Heart left ventricle (tissue), 16 donors: Measurements from ENCODE around the gene EHMT1. TPM values are rescaled to one million over a fixed set of nuclear protein-coding genes. Genes with fewer than 3 reads are reported as not detected.

Experiments used
- ATAC-seq, 4 donors: fragments of 200-7000 bp; cut with Tn5 transposase; one replicate each; pipeline ENCODE4 v1.9.1; 2020 to 2022; ENCODE audit warnings: moderate library complexity in 4 of 4, mild to moderate bottlenecking in 3 of 4, moderate number of reproducible peaks in 1 of 4
- DNase-seq, 5 donors: peaks; one replicate each; pipeline ENCODE4 v3.0.0-alpha.2; 2020
- H3K27ac ChIP-seq, 12 donors: fragments of 200-600 bp; sonication (generic) in 4 of 12; one replicate each; pipeline versions ENCODE4 v1.5.0 to v1.8.0; 2016 to 2022; ENCODE audit warnings: mild to moderate bottlenecking in 2 of 12
- H3K27me3 ChIP-seq, 9 donors: fragments of 200-600 bp; sonication (generic) in 2 of 9; one replicate each; pipeline versions ENCODE4 v1.5.1 to v1.8.0; 2016 to 2022; ENCODE audit warnings: mild to moderate bottlenecking in 3 of 9
- H3K36me3 ChIP-seq, 9 donors: fragments of 200-600 bp; sonication (generic) in 2 of 9; one replicate each; pipeline versions ENCODE4 v1.5.0 to v1.8.0; 2018 to 2022; ENCODE audit warnings: mild to moderate bottlenecking in 2 of 9
- H3K4me1 ChIP-seq, 12 donors: fragments of 200-600 bp; sonication (generic) in 4 of 12; one replicate each; pipeline versions ENCODE4 v1.5.0 to v1.8.0; 2016 to 2022; ENCODE audit warnings: mild to moderate bottlenecking in 3 of 12
- H3K4me3 ChIP-seq, 12 donors: fragments of 200-600 bp; sonication (generic) in 4 of 12; one replicate each; pipeline versions ENCODE4 v1.5.0 to v1.8.0; 2017 to 2022; ENCODE audit warnings: mild to moderate bottlenecking in 9 of 12, moderate library complexity in 4 of 12
- H3K9me3 ChIP-seq, 12 donors: fragments of 200-600 bp; sonication (generic) in 4 of 12; one replicate each; pipeline versions ENCODE4 v1.5.0 to v1.8.0; 2016 to 2022; ENCODE audit warnings: mild to moderate bottlenecking in 1 of 12
- POLR2A ChIP-seq, 2 donors: fragments of 450-650 bp; IDR thresholded peaks; one replicate each; pipeline ENCODE4 v1.6.1; 2017; ENCODE audit warnings: antibody characterized with exemption in 2 of 2, mild to moderate bottlenecking in 2 of 2, moderate library complexity in 2 of 2
- whole genome bisulfite sequencing, 4 donors: extraction: QIAGEN DNeasy Blood & Tissue Kit in 2 of 4; methylation state at CpG; one replicate each; pipeline versions ENCODE4 v1.1.5 to v1.1.7; 2013 to 2018; 5-methylcytosine and 5-hydroxymethylcytosine counted together
- intact Hi-C, 10 donors: fragments of 100-400 bp; cut with DNase I; formaldehyde crosslinking; loops; one replicate each; pipeline versions ENCODE4 v1.11.1 to v1.14.2; 2022
- long read RNA-seq, 3 donors: library from polyadenylated mRNA; unstranded; transcript quantifications; one replicate each; pipeline ENCODE4 v2.0.0, GENCODE V29; 2020 to 2021
- polyA plus RNA-seq, 2 donors: library from polyadenylated mRNA; stranded (reverse); fragments of 200-250 nt; gene quantifications; one replicate each; pipeline ENCODE4 v1.2.3, GENCODE V29; 2013
- total RNA-seq, 9 donors: library from RNA; depleted of rRNA in 2 of 9; stranded (reverse); fragments of >200 nt in 2 of 9; fragmentation: NEBNext Ultra II Directional in 3 of 9; extraction: Animal tissue kit (Norgen Biotek cat#: 25700) in 3 of 9; gene quantifications; one replicate each; pipeline versions ENCODE4 v1.1.0 to v1.2.4, GENCODE V29; 2016 to 2023
- TF ChIP-seq, protein P1 (sequence below), 12 donors: fragments of 200-600 bp; sonication (generic) in 4 of 12; IDR thresholded peaks; one replicate each; pipeline versions ENCODE4 v1.5.0 to v1.8.0; 2018 to 2022; ENCODE audit warnings: antibody characterized with exemption in 12 of 12, mild to moderate bottlenecking in 5 of 12
- donor health status: ischemic (EF 13 %, LVEDD 7.1; RV severe dilation, severe dysfunction).
- donor health status: healthy with polysubstance abuse.
- donor health status: DM: no; HTN: yes; CAD: no.
- donor health status: DM: no; HTN: no; CAD: no.
- donor health status: ischemic (EF 25% LVEDD 6.9; RV normal size, moderate dysfunction).
- donor health status: ischemic (EF 25% LVEDD 5.7; RV mildly dilated, moderate dysfunction).
- donor health status: healthy.
- donor health status: DM: yes; HTN: yes; CAD: no.
- donor health status: ischemic (EF 35%, LVEDD 5.7; RV mildly dilated, moderate dysfunction).
- donor health status: nonischemic (EF 11% LVEDD 7.7; RV severe dilation, severe dysfunction).
- donor health status: DM: yes; HTN: yes; CAD: no.
- donor health status: PGD.
- donor health status: ischemic (EF 29% LVEDD 5.4; RV normal size, mild dysfunction).
- donor health status: nonischemic (EF 23%, LVEDD 6.1; RV moderate dilation, normal function).

The EHMT1 gene
- total RNA-seq (10 to 100 TPM; 27.8 to 55.9 (median 32.0) TPM), polyA plus RNA-seq (10 to 100 TPM; 24.5 to 27.1 TPM)
- long read RNA-seq, donor 1, partial matches to known transcripts = 12 of 26 reads
- long read RNA-seq, donor 1, other reads (novel, unspliced or antisense) = 10 of 26 reads
- long read RNA-seq, donor 2, full-length matches to known transcripts = 4 of 72 reads
- long read RNA-seq, donor 2, partial matches to known transcripts = 39 of 72 reads
- long read RNA-seq, donor 2, other reads (novel, unspliced or antisense) = 29 of 72 reads
- long read RNA-seq, donor 3, full-length matches to known transcripts = 7 of 36 reads
- long read RNA-seq, donor 3, partial matches to known transcripts = 15 of 36 reads
- long read RNA-seq, donor 3, other reads (novel, unspliced or antisense) = 14 of 36 reads

- WGBS, 4 donors = 0 to 1% (median 1%) methylated on average over 17 to 94 of the region's 94 CpGs
- peaks cover 4 to 56% (median 39%) of the 10 kb centered on the region in 12 donors for H3K4me1 ChIP-seq
- H3K4me3 ChIP-seq = peak within 1 kb of the TSS; percentile 77 to 100 (median 90)
- peak within 1 kb of the TSS; percentile 88 to 96 (median 92) for H3K27ac ChIP-seq
- TF ChIP-seq POLR2A (IDR thresholded peaks at IDR 0.05) = peak in 1 of 2 donors; percentile 58
- TF ChIP-seq, protein P1, sequence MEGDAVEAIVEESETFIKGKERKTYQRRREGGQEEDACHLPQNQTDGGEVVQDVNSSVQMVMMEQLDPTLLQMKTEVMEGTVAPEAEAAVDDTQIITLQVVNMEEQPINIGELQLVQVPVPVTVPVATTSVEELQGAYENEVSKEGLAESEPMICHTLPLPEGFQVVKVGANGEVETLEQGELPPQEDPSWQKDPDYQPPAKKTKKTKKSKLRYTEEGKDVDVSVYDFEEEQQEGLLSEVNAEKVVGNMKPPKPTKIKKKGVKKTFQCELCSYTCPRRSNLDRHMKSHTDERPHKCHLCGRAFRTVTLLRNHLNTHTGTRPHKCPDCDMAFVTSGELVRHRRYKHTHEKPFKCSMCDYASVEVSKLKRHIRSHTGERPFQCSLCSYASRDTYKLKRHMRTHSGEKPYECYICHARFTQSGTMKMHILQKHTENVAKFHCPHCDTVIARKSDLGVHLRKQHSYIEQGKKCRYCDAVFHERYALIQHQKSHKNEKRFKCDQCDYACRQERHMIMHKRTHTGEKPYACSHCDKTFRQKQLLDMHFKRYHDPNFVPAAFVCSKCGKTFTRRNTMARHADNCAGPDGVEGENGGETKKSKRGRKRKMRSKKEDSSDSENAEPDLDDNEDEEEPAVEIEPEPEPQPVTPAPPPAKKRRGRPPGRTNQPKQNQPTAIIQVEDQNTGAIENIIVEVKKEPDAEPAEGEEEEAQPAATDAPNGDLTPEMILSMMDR (IDR thresholded peaks at IDR 0.05) = peak in 1 of 12 donors; percentile 6
- intact Hi-C loops = loop anchor here in 2 of 10 donors (1.0 to 5.0 kb wide), 4 partner anchors 13 to 66 kb away; partner anchors contain the start of genes DPH7 (in 2 of the 2) and ARRDC1 (in 1 of the 2)
- peaks cover 0 to 40% (median 30%) of the 10 kb centered on the region in 9 donors for H3K36me3 ChIP-seq
- DNase-seq (peak; percentile 83 to 95 (median 89)), ATAC-seq (peak; percentile 65 to 86 (median 84))
- no peaks in the 10 kb centered on the region for H3K9me3 ChIP-seq
- H3K27me3 ChIP-seq = no peaks in the 10 kb centered on the region
These were observed at the start of gene EHMT1 for GRCh38 chr9:137618105-137619067. TSS of gene EHMT1 (plus strand) at chr9:137619005. CDS start at chr9:137619029, 24 bp downstream.

DNA sequence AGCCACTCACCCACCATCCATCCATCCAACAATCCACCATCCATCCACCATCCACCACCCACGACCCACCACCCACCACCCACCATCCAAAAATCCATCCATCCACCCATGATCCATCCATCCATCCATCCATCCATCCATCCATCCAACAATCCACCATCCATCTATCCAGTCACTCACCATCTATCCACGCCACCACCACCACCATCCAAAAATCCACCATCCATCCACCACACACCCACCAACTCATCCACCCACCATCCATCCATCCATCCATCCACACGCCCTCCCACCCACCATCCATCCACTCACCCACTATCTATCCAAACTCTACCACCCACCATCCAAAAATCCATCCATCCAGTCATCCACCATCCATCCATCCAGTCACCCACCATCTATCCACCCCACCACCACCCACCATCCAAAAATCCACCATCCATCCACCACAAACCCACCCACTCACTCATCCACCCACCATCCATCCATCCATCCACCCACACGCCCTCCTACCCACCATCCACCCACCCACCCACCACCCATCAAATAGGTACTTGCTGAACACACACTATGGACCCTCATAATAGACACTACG is 49.1 kb upstream of the EHMT1 start:
- no peak for ATAC-seq
- intact Hi-C loops = no loop called here
- H3K27me3 ChIP-seq = no peaks in the 10 kb centered on the region
- no peak overlapping the region for H3K27ac ChIP-seq
- H3K9me3 ChIP-seq = no peaks in the 10 kb centered on the region
- 97 to 99% (median 98%) methylated on average over 5 of the region's 5 CpGs for WGBS, 4 donors
- peaks cover 0 to 45% (median 37%) of the 10 kb centered on the region in 9 donors for H3K36me3 ChIP-seq
- H3K4me1 ChIP-seq = peaks cover 0 to 10% (median 4%) of the 10 kb centered on the region in 12 donors
- H3K4me3 ChIP-seq = no peak overlapping the region
- no peak for TF ChIP-seq POLR2A (IDR thresholded peaks at IDR 0.05)
- TF ChIP-seq, protein P1 (IDR thresholded peaks at IDR 0.05) = no peak
- no peak for DNase-seq

DNA sequence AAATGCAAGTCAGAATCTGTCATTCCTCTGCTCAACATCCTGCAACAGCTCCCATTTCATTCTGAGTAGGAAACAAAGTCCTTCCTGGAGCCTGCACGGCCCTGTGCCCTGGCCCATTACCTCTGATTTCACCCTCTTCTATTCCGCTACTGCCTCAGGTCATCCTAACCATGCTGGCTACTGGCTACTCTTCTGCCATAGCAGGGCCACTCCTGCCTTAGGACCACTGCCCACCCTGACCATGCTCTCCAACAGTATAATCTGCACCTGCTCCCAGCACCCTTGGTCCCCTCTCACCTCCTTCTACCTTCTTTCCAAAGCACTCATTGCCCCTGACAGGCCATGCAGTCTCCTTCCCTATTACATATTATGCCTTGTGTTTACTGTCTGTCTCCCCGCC is 48.2 kb upstream of the EHMT1 start:
- no peak for DNase-seq
- no peaks in the 10 kb centered on the region for H3K9me3 ChIP-seq
- H3K27ac ChIP-seq = no peak overlapping the region
- H3K4me1 ChIP-seq = peaks cover 0 to 19% (median 10%) of the 10 kb centered on the region in 12 donors
- no peaks in the 10 kb centered on the region for H3K27me3 ChIP-seq
- TF ChIP-seq, protein P1 (IDR thresholded peaks at IDR 0.05) = no peak
- no peak for TF ChIP-seq POLR2A (IDR thresholded peaks at IDR 0.05)
- peaks cover 0 to 51% (median 42%) of the 10 kb centered on the region in 9 donors for H3K36me3 ChIP-seq
- intact Hi-C loops = no loop called here
- H3K4me3 ChIP-seq = no peak overlapping the region
- 96 to 99% (median 97%) methylated on average over 3 of the region's 3 CpGs for WGBS, 4 donors
- no peak for ATAC-seq
